Activated CD8-positive, alpha-beta T cell treated with anti-CD3 and anti-CD28 coated beads, Interleukin-2, amount 10 ng/mL, durations not matched to agents 7 days and 5 days (primary cell): Measurements from ENCODE around the gene DHTKD1. TPM values are rescaled to one million over a fixed set of nuclear protein-coding genes. Genes with fewer than 3 reads are reported as not detected.
"Not testable (repeated sequence)": the region's sequence is repeated elsewhere in the genome, so short reads cannot be mapped to it uniquely, and the experiment has no call there.

Experiments
- ATAC-seq: fragments of 150-1000 bp; cut with Tn5 transposase; one replicate; pipeline ENCODE4 v1.10.0; 2021; ENCODE audit warnings: moderate library complexity
- CTCF ChIA-PET: fragments of 350-600 bp; sonication (Branson Sonifier 250); formaldehyde crosslinking; loops from one replicate; lab custom pipeline; 2021; ENCODE audit warnings: antibody characterized with exemption; lab: Charles Lee
- POLR2A ChIA-PET: fragments of 350-600 bp; sonication (Branson Sonifier 250); formaldehyde crosslinking; loops from one replicate; lab custom pipeline; 2021; ENCODE audit warnings: antibody characterized with exemption; lab: Charles Lee
- DNase-seq: peaks from one replicate; pipeline ENCODE4 v3.0.0-alpha.2; 2020
- H3K27ac Mint-ChIP-seq: one replicate; pipeline ENCODE4 v1.8.0; 2021; ENCODE audit warnings: mild to moderate bottlenecking, mixed read lengths
- H3K27me3 Mint-ChIP-seq: one replicate; pipeline ENCODE4 v1.8.0; 2021; ENCODE audit warnings: low read depth, mixed read lengths
- H3K36me3 Mint-ChIP-seq: one replicate; pipeline ENCODE4 v1.8.0; 2021; ENCODE audit warnings: low read depth, mixed read lengths
- H3K4me1 Mint-ChIP-seq: one replicate; pipeline ENCODE4 v1.8.0; 2021; ENCODE audit warnings: low read depth, mixed read lengths
- H3K4me3 Mint-ChIP-seq: one replicate; pipeline ENCODE4 v1.8.0; 2021; ENCODE audit warnings: mild to moderate bottlenecking, mixed read lengths
- H3K9me3 Mint-ChIP-seq: one replicate; pipeline ENCODE4 v1.8.0; 2022; ENCODE audit warnings: mixed read lengths; ENCODE audit not compliant: insufficient read depth
- total RNA-seq, 2 experiments: library from RNA; stranded (reverse); gene quantifications; one replicate each; pipeline ENCODE4 v1.2.3, GENCODE V29; 2021

Gene DHTKD1
- total RNA-seq, 2 experiments from 2014 or later, result 16.4 to 20.1 TPM

DNA sequence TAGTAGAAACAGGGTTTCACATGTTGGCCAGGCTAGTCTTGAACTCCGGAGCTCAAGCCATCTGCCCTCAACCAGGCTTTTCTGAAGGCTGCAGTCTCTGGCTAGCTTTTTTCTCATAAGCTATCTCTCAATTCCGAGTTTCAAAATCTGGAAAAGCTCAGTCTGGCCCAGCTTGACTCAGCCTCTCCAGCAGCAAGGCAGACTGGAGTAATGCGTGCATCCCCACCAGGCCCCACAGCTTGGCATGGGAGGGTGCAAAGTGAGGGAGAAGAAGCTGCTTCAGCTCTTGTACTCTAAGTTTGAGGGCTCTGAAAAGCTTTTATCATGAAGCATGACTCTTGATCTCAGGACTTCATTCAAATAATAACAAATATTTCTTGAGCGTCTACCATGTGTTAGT lies 4.8 kb downstream of the DHTKD1 start:
- POLR2A ChIA-PET, result no interaction called here
- no peaks in the 10 kb centered on the region for H3K27me3 Mint-ChIP-seq
- no peak for ATAC-seq
- peaks cover 15% of the 10 kb centered on the region for H3K4me1 Mint-ChIP-seq
- H3K9me3 Mint-ChIP-seq, result no peaks in the 10 kb centered on the region
- H3K36me3 Mint-ChIP-seq, result peaks cover 7% of the 10 kb centered on the region
- no peak overlapping the region for H3K4me3 Mint-ChIP-seq
- CTCF ChIA-PET, result interaction anchor here (0.6 kb wide), 1 partner anchor 58 kb away, joined by 3 read pairs; no protein-coding TSS in a partner anchor
- H3K27ac Mint-ChIP-seq, result no peak overlapping the region
- no peak for DNase-seq

DNA sequence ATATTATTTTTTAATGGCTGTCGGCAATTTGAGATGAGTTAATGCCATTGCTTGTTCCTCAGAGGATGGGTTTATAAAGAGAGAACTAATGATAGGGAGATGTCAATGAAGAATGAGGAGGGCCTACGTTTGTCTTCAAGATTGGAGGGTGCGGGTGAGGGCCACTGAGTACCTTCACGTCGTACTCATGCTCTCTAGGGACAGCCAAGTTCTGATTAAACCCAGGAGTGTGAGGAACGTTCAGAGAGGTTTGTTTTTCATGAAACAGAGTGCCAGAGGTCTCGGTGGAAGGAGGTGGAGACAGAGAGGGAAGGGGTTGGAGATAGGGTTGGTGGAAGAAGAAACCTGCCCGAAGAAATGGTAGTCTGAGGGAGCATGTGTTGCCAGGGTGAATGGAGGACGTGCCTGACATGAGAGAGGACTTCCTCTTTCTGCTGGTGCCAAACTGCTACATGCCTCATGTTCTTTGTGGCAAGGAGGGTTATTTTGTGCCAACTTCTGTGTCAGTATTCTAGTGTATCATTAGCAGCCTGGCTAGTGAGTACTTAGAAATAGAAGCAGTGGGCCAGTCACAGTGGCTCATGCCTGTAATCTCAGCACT lies 8.9 kb downstream of the DHTKD1 start:
- H3K36me3 Mint-ChIP-seq, result peaks cover 5% of the 10 kb centered on the region
- H3K27ac Mint-ChIP-seq, result no peak overlapping the region
- no peak overlapping the region for H3K4me3 Mint-ChIP-seq
- no peaks in the 10 kb centered on the region for H3K4me1 Mint-ChIP-seq
- H3K27me3 Mint-ChIP-seq, result no peaks in the 10 kb centered on the region
- CTCF ChIA-PET, result no interaction called here
- POLR2A ChIA-PET, result no interaction called here
- no peaks in the 10 kb centered on the region for H3K9me3 Mint-ChIP-seq
- ATAC-seq (no peak), DNase-seq (no peak)

DNA sequence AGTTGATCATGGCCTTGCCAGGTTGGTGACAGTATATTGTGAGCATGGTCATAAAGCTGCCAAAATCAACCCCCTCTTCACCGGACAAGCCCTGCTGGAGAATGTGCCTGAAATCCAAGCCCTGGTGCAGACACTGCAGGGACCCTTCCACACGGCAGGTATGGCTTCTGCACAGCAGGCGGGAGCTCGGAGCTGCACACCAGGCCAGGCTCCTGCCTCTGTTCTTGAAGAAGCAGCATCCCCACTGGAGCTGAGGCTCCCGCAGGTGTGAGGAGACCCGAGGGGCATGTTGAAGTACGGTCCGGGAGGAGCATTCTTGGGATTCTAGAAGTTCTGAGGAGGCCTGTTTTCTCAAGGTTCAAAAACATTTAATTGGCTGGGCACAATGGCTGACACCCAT lies 12.7 kb downstream of the DHTKD1 start:
- ChIA-PET CTCF (interaction anchor here (1.2 kb wide), 1 partner anchor 95 kb away, joined by 3 read pairs; no protein-coding TSS in a partner anchor), POLR2A (no interaction called here)
- H3K9me3 Mint-ChIP-seq, result no peaks in the 10 kb centered on the region
- ATAC-seq, result no peak
- H3K4me3 Mint-ChIP-seq, result no peak overlapping the region
- H3K27ac Mint-ChIP-seq, result no peak overlapping the region
- no peak for DNase-seq
- H3K36me3 Mint-ChIP-seq, result peaks cover 11% of the 10 kb centered on the region
- H3K4me1 Mint-ChIP-seq, result no peaks in the 10 kb centered on the region
- H3K27me3 Mint-ChIP-seq, result no peaks in the 10 kb centered on the region

GRCh38 chr10:12081879-12082557 lies 13.3 kb downstream of the DHTKD1 start:
- peaks cover 17% of the 10 kb centered on the region for H3K36me3 Mint-ChIP-seq
- DNase-seq, result no peak
- H3K4me3 Mint-ChIP-seq, result no peak overlapping the region
- H3K9me3 Mint-ChIP-seq, result no peaks in the 10 kb centered on the region
- CTCF ChIA-PET, result interaction anchor here (1.2 kb wide), 1 partner anchor 95 kb away, joined by 3 read pairs; no protein-coding TSS in a partner anchor
- H3K27ac Mint-ChIP-seq, result no peak overlapping the region
- POLR2A ChIA-PET, result no interaction called here
- H3K4me1 Mint-ChIP-seq, result no peaks in the 10 kb centered on the region
- no peak for ATAC-seq
- H3K27me3 Mint-ChIP-seq, result no peaks in the 10 kb centered on the region

- no peak overlapping the region for H3K27ac Mint-ChIP-seq
- no peaks in the 10 kb centered on the region for H3K27me3 Mint-ChIP-seq
- CTCF ChIA-PET, result interaction anchor here (1.3 kb wide), 1 partner anchor 21 kb away, joined by 3 read pairs; no protein-coding TSS in a partner anchor
- DNase-seq (no peak), ATAC-seq (no peak)
- H3K36me3 Mint-ChIP-seq, result peaks cover 48% of the 10 kb centered on the region
- no peaks in the 10 kb centered on the region for H3K9me3 Mint-ChIP-seq
- no peak overlapping the region for H3K4me3 Mint-ChIP-seq
- POLR2A ChIA-PET, result interaction anchor here (0.6 kb wide), 2 partner anchors 34 to 517 kb away, joined by 5 read pairs; no protein-coding TSS in a partner anchor
- no peaks in the 10 kb centered on the region for H3K4me1 Mint-ChIP-seq
Measured at GRCh38 chr10:12088919-12089318, 20.2 kb downstream of the DHTKD1 start.

- ATAC-seq (no peak), DNase-seq (no peak)
- no peak overlapping the region for H3K27ac Mint-ChIP-seq
- H3K36me3 Mint-ChIP-seq, result peaks cover 46% of the 10 kb centered on the region
- ChIA-PET POLR2A (no interaction called here), CTCF (no interaction called here)
- no peak overlapping the region for H3K4me3 Mint-ChIP-seq
- H3K9me3 Mint-ChIP-seq, result no peaks in the 10 kb centered on the region
- no peaks in the 10 kb centered on the region for H3K4me1 Mint-ChIP-seq
- H3K27me3 Mint-ChIP-seq, result no peaks in the 10 kb centered on the region
Measured at GRCh38 chr10:12091421-12091820, 22.7 kb downstream of the DHTKD1 start.

DNA sequence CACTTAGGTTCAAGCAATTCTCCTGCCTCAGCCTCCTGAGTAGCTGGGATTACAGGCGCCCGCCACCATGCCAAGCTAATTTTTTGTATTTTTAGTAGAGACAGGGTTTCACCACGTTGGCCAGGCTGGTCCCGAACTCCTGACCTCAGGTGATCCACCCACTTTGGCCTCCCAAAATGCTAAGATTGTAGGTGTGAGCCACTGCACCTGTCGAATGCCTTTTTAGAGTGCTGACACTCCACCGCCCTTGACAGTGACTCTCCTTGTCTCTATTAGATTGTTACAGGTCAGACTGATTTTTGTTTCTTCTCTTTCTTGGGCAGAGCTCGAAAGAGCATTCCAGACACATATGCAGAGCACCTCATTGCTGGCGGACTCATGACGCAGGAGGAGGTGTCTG lies 28.6 kb downstream of the DHTKD1 start:
- H3K4me3 Mint-ChIP-seq, H3K27me3 Mint-ChIP-seq, POLR2A ChIA-PET, H3K27ac Mint-ChIP-seq, H3K9me3 Mint-ChIP-seq, H3K4me1 Mint-ChIP-seq, ATAC-seq, DNase-seq, CTCF ChIA-PET: not testable (repeated sequence)
- peaks cover 37% of the 10 kb centered on the region for H3K36me3 Mint-ChIP-seq

DNA sequence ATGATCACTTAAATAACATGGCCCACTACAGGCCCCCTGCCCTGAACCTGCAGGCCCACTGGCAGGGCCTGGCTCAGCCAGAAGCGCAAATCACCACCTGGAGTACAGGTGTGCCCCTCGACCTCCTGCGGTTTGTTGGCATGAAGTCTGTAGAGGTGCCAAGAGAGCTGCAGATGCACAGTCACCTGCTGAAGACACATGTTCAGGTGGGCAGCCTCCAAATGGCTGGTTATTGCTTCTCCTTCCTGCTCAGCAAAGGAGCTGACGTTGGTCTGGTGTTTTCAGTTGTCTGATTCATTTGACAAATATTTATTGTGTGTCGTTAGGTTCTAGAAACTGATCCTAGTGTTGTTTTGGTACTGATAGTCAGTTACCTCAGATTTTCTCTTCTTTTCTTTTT lies 29.0 kb downstream of the DHTKD1 start:
- ATAC-seq (no peak), DNase-seq (no peak)
- H3K27me3 Mint-ChIP-seq, result no peaks in the 10 kb centered on the region
- peaks cover 35% of the 10 kb centered on the region for H3K36me3 Mint-ChIP-seq
- POLR2A ChIA-PET, result no interaction called here
- H3K4me3 Mint-ChIP-seq, result no peak overlapping the region
- H3K9me3 Mint-ChIP-seq, result no peaks in the 10 kb centered on the region
- no peaks in the 10 kb centered on the region for H3K4me1 Mint-ChIP-seq
- CTCF ChIA-PET, result no interaction called here
- H3K27ac Mint-ChIP-seq, result no peak overlapping the region

DNA sequence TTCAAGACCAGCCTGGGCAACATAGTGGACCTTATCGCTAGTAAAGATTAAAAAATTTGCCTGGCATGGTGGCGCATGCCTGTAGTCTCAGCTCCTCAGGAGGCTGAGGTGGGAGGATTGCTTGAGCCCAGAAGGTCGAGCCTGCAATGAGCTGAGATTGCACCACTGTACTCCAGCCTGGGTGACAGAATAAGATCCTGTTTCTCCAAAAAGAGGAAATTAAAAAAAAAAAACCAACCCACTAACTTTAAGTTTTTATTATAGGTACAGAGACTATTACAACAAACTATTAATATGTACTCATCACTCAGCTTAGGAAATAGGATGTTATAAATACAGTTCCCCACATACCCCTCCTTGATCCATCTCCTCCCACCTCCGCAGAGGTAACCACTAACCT lies 30.2 kb downstream of the DHTKD1 start:
- H3K4me1 Mint-ChIP-seq, result no peaks in the 10 kb centered on the region
- H3K9me3 Mint-ChIP-seq, result no peaks in the 10 kb centered on the region
- no peaks in the 10 kb centered on the region for H3K27me3 Mint-ChIP-seq
- ATAC-seq (no peak), DNase-seq (no peak)
- ChIA-PET CTCF (interaction anchor here (0.6 kb wide), 1 partner anchor 684 kb away, joined by 3 read pairs; no protein-coding TSS in a partner anchor), POLR2A (no interaction called here)
- no peak overlapping the region for H3K4me3 Mint-ChIP-seq
- peaks cover 35% of the 10 kb centered on the region for H3K36me3 Mint-ChIP-seq
- H3K27ac Mint-ChIP-seq, result no peak overlapping the region

DNA sequence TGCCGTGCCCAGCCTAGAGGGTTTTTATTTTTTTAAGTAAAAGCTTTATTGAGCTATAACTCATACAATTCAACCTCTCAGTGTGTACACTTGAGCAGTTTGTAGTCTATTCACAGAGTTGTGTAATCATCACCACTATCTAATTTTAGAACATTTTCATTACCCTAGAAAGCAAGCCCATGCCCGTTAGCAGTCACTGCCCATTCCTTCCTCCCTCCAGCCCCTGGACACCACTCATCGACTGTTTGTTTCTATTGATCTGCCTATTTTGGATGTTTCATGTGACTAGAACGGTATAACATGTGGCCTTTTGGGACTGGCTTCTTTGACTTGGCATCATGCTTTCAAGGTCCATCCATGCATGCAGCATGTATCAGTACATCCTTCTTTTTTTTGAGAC lies 35.0 kb downstream of the DHTKD1 start:
- ATAC-seq (no peak), DNase-seq (no peak)
- Mint-ChIP-seq H3K9me3 (no peaks in the 10 kb centered on the region), H3K4me3 (no peak overlapping the region), H3K27ac (no peak overlapping the region), H3K36me3 (peaks cover 46% of the 10 kb centered on the region), H3K27me3 (no peaks in the 10 kb centered on the region), H3K4me1 (no peaks in the 10 kb centered on the region)
- POLR2A ChIA-PET, result no interaction called here
- CTCF ChIA-PET, result interaction anchor here (1.5 kb wide), 1 partner anchor 117 kb away, joined by 3 read pairs; no protein-coding TSS in a partner anchor

DNA sequence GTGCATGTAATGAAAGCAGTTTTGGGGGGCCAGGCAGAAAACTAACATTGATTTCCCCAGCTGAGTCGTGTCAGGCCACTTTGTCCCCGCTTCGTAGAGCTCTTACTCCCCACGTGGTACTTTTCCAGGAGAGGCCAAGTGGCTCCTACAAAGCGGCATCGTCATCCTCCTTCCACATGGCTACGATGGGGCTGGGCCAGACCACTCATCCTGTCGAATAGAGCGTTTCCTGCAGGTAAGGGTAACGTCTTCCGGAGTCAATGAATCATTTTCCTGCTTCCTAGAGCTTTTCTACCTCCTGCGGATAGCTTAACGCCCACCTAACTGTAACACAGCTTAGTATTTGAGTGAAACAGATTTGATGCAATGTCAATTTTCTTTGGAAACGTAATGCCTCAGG lies 39.0 kb downstream of the DHTKD1 start:
- ATAC-seq (no peak), DNase-seq (no peak)
- H3K9me3 Mint-ChIP-seq, result no peaks in the 10 kb centered on the region
- ChIA-PET POLR2A (no interaction called here), CTCF (no interaction called here)
- H3K27ac Mint-ChIP-seq, result no peak overlapping the region
- peaks cover 13% of the 10 kb centered on the region for H3K4me1 Mint-ChIP-seq
- H3K27me3 Mint-ChIP-seq, result no peaks in the 10 kb centered on the region
- peaks cover 48% of the 10 kb centered on the region for H3K36me3 Mint-ChIP-seq
- no peak overlapping the region for H3K4me3 Mint-ChIP-seq

DNA sequence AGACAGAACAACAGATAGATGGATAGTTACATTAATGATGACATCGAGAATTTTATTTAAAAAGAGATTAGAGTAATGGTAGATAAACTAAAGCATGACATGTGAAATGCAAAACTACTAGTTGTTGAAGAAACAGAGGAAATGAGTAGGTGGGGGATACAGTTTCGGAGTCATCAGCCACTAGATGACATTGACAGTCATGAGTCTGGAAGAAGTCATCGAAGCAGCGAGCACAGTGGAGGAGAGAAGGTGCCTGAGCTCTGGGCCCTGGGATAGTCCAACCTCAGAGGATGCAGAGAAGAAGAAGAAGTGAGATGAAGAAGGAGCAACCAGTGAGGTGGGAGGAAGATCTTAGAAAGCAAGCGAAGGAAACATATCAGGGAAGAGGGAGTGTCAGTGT lies 40.5 kb downstream of the DHTKD1 start:
- Mint-ChIP-seq H3K27ac (no peak overlapping the region), H3K4me3 (no peak overlapping the region), H3K36me3 (peaks cover 42% of the 10 kb centered on the region), H3K9me3 (no peaks in the 10 kb centered on the region), H3K27me3 (no peaks in the 10 kb centered on the region), H3K4me1 (peaks cover 22% of the 10 kb centered on the region)
- POLR2A ChIA-PET, result no interaction called here
- CTCF ChIA-PET, result no interaction called here
- ATAC-seq (no peak), DNase-seq (no peak)
